K562 (cell line): ENCODE data around the gene SUCLG1. TPM values are rescaled to one million over a fixed set of nuclear protein-coding genes. Genes with fewer than 3 reads are reported as not detected.

Experiments used
- HDGF ChIP-seq: fragments of 450-650 bp; IDR thresholded peaks from 2 replicates; pipeline ENCODE4 v1.6.1; 2016
- KLF16 ChIP-seq: IDR thresholded peaks from 2 replicates; pipeline ENCODE4 v1.6.1; 2016; ENCODE audit warnings: antibody characterized with exemption
- LEF1 ChIP-seq: fragments of 450-650 bp; IDR thresholded peaks from 2 replicates; pipeline ENCODE4 v1.6.1; 2016; ENCODE audit warnings: mild to moderate bottlenecking
- MAFG ChIP-seq: fragments of 450-650 bp; conservative IDR thresholded peaks from 2 replicates; pipeline ENCODE4 v1.6.1; 2016; ENCODE audit warnings: missing genetic modification characterization, missing compliant biosample characterization
- NFATC3 ChIP-seq: fragments of 450-650 bp; IDR thresholded peaks from 2 replicates; pipeline ENCODE4 v1.6.1; 2017; ENCODE audit warnings: mild to moderate bottlenecking
- NR3C1 ChIP-seq: sonication (generic); formaldehyde crosslinking; IDR thresholded peaks from 2 replicates; pipeline ENCODE4 v1.8.1; 2022; ENCODE audit warnings: missing genetic modification reagents
- SMC3 ChIP-seq: conservative IDR thresholded peaks from 2 replicates; pipeline ENCODE4 v1.6.1; 2011; ENCODE audit warnings: low read depth, low read length, improper control_type of control experiment; ENCODE audit not compliant: insufficient read depth
- TFE3 ChIP-seq: fragments of 450-650 bp; formaldehyde crosslinking; IDR thresholded peaks from 2 replicates; pipeline ENCODE4 v1.4.0; 2020; ENCODE audit warnings: mild to moderate bottlenecking, mixed read lengths
- ZSCAN32 ChIP-seq: fragments of 450-650 bp; formaldehyde crosslinking; IDR thresholded peaks from 2 replicates; pipeline ENCODE4 v1.4.0; 2020; ENCODE audit warnings: mild to moderate bottlenecking, moderate library complexity
- polyA plus RNA-seq, 8 experiments: library from polyadenylated mRNA; depleted of rRNA in 4 of 8; stranded (reverse) in 5 of 8; unstranded in 3 of 8; fragments of >200 nt; fragmentation: Nextera tagmentation in 2 of 8; fragmentation: Illumina TruSeq in 1 of 8; extraction: Ambion mirVana in 2 of 8; extraction: Trizol in 1 of 8; gene quantifications; 2 replicates each; pipeline versions ENCODE4 v1.2.1 to v1.2.3, GENCODE V29; 2011 to 2014; ENCODE audit warnings: inconsistent platforms in 1 of 8, missing spikeins in 1 of 8
- total RNA-seq, 7 experiments: library from RNA; depleted of rRNA in 6 of 7; stranded (reverse); fragments of >200 nt in 6 of 7; fragmentation: Illumina TruSeq in 2 of 7; extraction: Trizol in 2 of 7; gene quantifications; 2 replicates each; pipeline versions ENCODE4 v1.2.1 to v1.2.3, GENCODE V29; 2011 to 2021; ENCODE audit warnings: low replicate concordance in 1 of 7
- TF ChIP-seq, protein P1 (sequence below), 2 experiments: fragments of 450-650 bp; formaldehyde crosslinking in 1 of 2; IDR thresholded peaks; 2 replicates each; pipeline versions ENCODE4 v1.4.0 to v1.6.1; 2014 to 2020; ENCODE audit warnings: mild to moderate bottlenecking in 2 of 2, borderline replicate concordance in 1 of 2, low read depth in 1 of 2

Gene SUCLG1
- total and polyA plus RNA-seq, 9 of the 15 experiments (the other 6 are each of a cell fraction or from before 2014, with no cell fraction given): 90.5 to 325 (median 115) TPM

GRCh38 chr2:84495539-84496146 lies 36.6 kb upstream of the SUCLG1 start (continued):
- TF ChIP-seq, protein P1, sequence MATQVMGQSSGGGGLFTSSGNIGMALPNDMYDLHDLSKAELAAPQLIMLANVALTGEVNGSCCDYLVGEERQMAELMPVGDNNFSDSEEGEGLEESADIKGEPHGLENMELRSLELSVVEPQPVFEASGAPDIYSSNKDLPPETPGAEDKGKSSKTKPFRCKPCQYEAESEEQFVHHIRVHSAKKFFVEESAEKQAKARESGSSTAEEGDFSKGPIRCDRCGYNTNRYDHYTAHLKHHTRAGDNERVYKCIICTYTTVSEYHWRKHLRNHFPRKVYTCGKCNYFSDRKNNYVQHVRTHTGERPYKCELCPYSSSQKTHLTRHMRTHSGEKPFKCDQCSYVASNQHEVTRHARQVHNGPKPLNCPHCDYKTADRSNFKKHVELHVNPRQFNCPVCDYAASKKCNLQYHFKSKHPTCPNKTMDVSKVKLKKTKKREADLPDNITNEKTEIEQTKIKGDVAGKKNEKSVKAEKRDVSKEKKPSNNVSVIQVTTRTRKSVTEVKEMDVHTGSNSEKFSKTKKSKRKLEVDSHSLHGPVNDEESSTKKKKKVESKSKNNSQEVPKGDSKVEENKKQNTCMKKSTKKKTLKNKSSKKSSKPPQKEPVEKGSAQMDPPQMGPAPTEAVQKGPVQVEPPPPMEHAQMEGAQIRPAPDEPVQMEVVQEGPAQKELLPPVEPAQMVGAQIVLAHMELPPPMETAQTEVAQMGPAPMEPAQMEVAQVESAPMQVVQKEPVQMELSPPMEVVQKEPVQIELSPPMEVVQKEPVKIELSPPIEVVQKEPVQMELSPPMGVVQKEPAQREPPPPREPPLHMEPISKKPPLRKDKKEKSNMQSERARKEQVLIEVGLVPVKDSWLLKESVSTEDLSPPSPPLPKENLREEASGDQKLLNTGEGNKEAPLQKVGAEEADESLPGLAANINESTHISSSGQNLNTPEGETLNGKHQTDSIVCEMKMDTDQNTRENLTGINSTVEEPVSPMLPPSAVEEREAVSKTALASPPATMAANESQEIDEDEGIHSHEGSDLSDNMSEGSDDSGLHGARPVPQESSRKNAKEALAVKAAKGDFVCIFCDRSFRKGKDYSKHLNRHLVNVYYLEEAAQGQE (IDR thresholded peaks at IDR 0.05; ENCODE audit: borderline replicate concordance): peak; percentile 75; the same call in 1 of the 2 replicates
- TF ChIP-seq, protein P1 (CRISPR knock-in tag; IDR thresholded peaks at IDR 0.05; ENCODE audit: low read depth): no peak
- no peak for TF ChIP-seq TFE3 (CRISPR knock-in tag)
- no peak for TF ChIP-seq ZSCAN32
- TF ChIP-seq KLF16: 0 out of 2 replicates have a peak, but pooled peaks have one; percentile 26
- no peak for TF ChIP-seq HDGF
- TF ChIP-seq SMC3: peak; percentile 36; the same call in 1 of the 2 replicates
- no peak for TF ChIP-seq MAFG (tag)
- no peak for TF ChIP-seq NR3C1 (CRISPR knock-in tag)
- TF ChIP-seq LEF1: no peak
- TF ChIP-seq NFATC3: no peak
